WTC11 (cell line): Measurements from ENCODE around the gene GPC6. TPM values are rescaled to one million over a fixed set of nuclear protein-coding genes. Genes with fewer than 3 reads are reported as not detected.

Experiments used
- ATAC-seq: fragments of 200-7000 bp; cut with Tn5 transposase; 2 replicates; pipeline ENCODE4 v1.10.0; 2021; ENCODE audit warnings: mild to moderate bottlenecking, moderate library complexity
- CTCF ChIA-PET: fragments of 300-600 bp; sonication (Branson Sonifier 250); formaldehyde crosslinking; loops from one replicate; lab custom pipeline; 2021; ENCODE audit warnings: antibody characterized with exemption; lab: Charles Lee
- POLR2A ChIA-PET: fragments of 350-600 bp; sonication (Branson Sonifier 250); formaldehyde crosslinking; loops from one replicate; lab custom pipeline; 2021; ENCODE audit warnings: antibody characterized with exemption; lab: Charles Lee
- DNase-seq: peaks from one replicate; pipeline ENCODE4 v3.0.0; 2021; ENCODE audit warnings: low spot score
- H3K27ac Mint-ChIP-seq: 2 replicates; pipeline ENCODE4 v1.8.0; 2021; ENCODE audit warnings: mixed read lengths
- H3K27me3 Mint-ChIP-seq: 2 replicates; pipeline ENCODE4 v1.8.0; 2021; ENCODE audit warnings: low read depth, mild to moderate bottlenecking, moderate library complexity, mixed read lengths
- H3K36me3 Mint-ChIP-seq: 2 replicates; pipeline ENCODE4 v1.8.0; 2021; ENCODE audit warnings: mixed read lengths
- H3K4me1 Mint-ChIP-seq: 2 replicates; pipeline ENCODE4 v1.8.0; 2022; ENCODE audit warnings: mixed read lengths
- H3K4me3 Mint-ChIP-seq: 2 replicates; pipeline ENCODE4 v1.8.0; 2021; ENCODE audit warnings: mild to moderate bottlenecking, moderate library complexity, mixed read lengths
- H3K9me3 Mint-ChIP-seq: 2 replicates; pipeline ENCODE4 v1.8.0; 2021; ENCODE audit warnings: mixed read lengths
- ARID4B ChIP-seq: sonication (generic); formaldehyde crosslinking; IDR thresholded peaks from 2 replicates; pipeline ENCODE4 v1.8.0; 2023; ENCODE audit warnings: missing genetic modification reagents, mild to moderate bottlenecking, borderline replicate concordance
- ATF1 ChIP-seq: sonication (generic); formaldehyde crosslinking; IDR thresholded peaks from 2 replicates; pipeline ENCODE4 v1.8.1; 2023; ENCODE audit warnings: mild to moderate bottlenecking, moderate library complexity, missing genetic modification reagents
- ATF3 ChIP-seq: sonication (generic); formaldehyde crosslinking; conservative IDR thresholded peaks from 2 replicates; pipeline ENCODE4 v1.8.1; 2022; ENCODE audit warnings: mild to moderate bottlenecking, missing genetic modification reagents
- E2F1 ChIP-seq: sonication (generic); formaldehyde crosslinking; IDR thresholded peaks from 2 replicates; pipeline ENCODE4 v1.8.0; 2022; ENCODE audit warnings: mild to moderate bottlenecking, missing genetic modification reagents
- E2F4 ChIP-seq: sonication (generic); formaldehyde crosslinking; IDR thresholded peaks from 2 replicates; pipeline ENCODE4 v1.8.1; 2022; ENCODE audit warnings: low read depth, mild to moderate bottlenecking, moderate library complexity, missing genetic modification reagents, borderline replicate concordance
- ERG ChIP-seq: fragments of 250-450 bp; sonication (Bioruptor Pico); IDR thresholded peaks from 2 replicates; pipeline ENCODE4 v1.8.0; 2021; ENCODE audit warnings: mild to moderate bottlenecking
- ESRRA ChIP-seq: sonication (generic); formaldehyde crosslinking; IDR thresholded peaks from 2 replicates; pipeline ENCODE4 v1.8.1; 2022; ENCODE audit warnings: mild to moderate bottlenecking, missing genetic modification reagents, borderline replicate concordance
- FOXP1 ChIP-seq: sonication (generic); formaldehyde crosslinking; IDR thresholded peaks from 2 replicates; pipeline ENCODE4 v1.8.0; 2022; ENCODE audit warnings: missing genetic modification reagents, mild to moderate bottlenecking, moderate library complexity, borderline replicate concordance
- FOXP4 ChIP-seq: sonication (generic); formaldehyde crosslinking; IDR thresholded peaks from 2 replicates; pipeline ENCODE4 v1.8.0; 2022; ENCODE audit warnings: mild to moderate bottlenecking, missing genetic modification reagents
- IRF1 ChIP-seq: sonication (generic); formaldehyde crosslinking; IDR thresholded peaks from 2 replicates; pipeline ENCODE4 v1.8.0; 2023; ENCODE audit warnings: missing genetic modification reagents
- KAT7 ChIP-seq: sonication (generic); formaldehyde crosslinking; IDR thresholded peaks from 2 replicates; pipeline ENCODE4 v1.8.1; 2023; ENCODE audit warnings: missing genetic modification reagents, mild to moderate bottlenecking, borderline replicate concordance
- NFE2L1 ChIP-seq: sonication (generic); formaldehyde crosslinking; IDR thresholded peaks from 2 replicates; pipeline ENCODE4 v1.8.1; 2023; ENCODE audit warnings: missing genetic modification reagents
- NR3C1 ChIP-seq: sonication (generic); formaldehyde crosslinking; conservative IDR thresholded peaks from 2 replicates; pipeline ENCODE4 v1.8.1; 2023; ENCODE audit warnings: low read depth, mild to moderate bottlenecking, missing genetic modification reagents
- TEAD4 ChIP-seq: sonication (generic); formaldehyde crosslinking; IDR thresholded peaks from 2 replicates; pipeline ENCODE4 v1.8.0; 2022; ENCODE audit warnings: mild to moderate bottlenecking, missing genetic modification reagents
- ZMAT4 ChIP-seq: fragments of 250-450 bp; sonication (Bioruptor Pico); IDR thresholded peaks from 2 replicates; pipeline ENCODE4 v1.9.0; 2021; ENCODE audit warnings: mild to moderate bottlenecking
- ZNF138 ChIP-seq: sonication (generic); formaldehyde crosslinking; conservative IDR thresholded peaks from 2 replicates; pipeline ENCODE4 v1.8.1; 2022; ENCODE audit warnings: mild to moderate bottlenecking, moderate library complexity, missing genetic modification reagents
- ZNF232 ChIP-seq: sonication (generic); formaldehyde crosslinking; IDR thresholded peaks from 2 replicates; pipeline ENCODE4 v1.8.0; 2022; ENCODE audit warnings: mild to moderate bottlenecking, missing genetic modification reagents
- ZNF281 ChIP-seq: sonication (generic); formaldehyde crosslinking; IDR thresholded peaks from 2 replicates; pipeline ENCODE4 v1.8.0; 2023; ENCODE audit warnings: mild to moderate bottlenecking, missing genetic modification reagents
- ZNF423 ChIP-seq: fragments of 250-450 bp; sonication (Bioruptor Pico); IDR thresholded peaks from 2 replicates; pipeline ENCODE4 v2.1.2; 2022; ENCODE audit warnings: mild to moderate bottlenecking, moderate library complexity
- ZNF671 ChIP-seq: fragments of 250-450 bp; sonication (Bioruptor Pico); IDR thresholded peaks from 2 replicates; pipeline ENCODE4 v1.8.0; 2021; ENCODE audit warnings: mild to moderate bottlenecking
- total RNA-seq: library from RNA; stranded (reverse); gene quantifications from 3 replicates; pipeline ENCODE4 v1.2.3, GENCODE V29; 2021

The GPC6 gene
- total RNA-seq, 1 experiment from 2014 or later, result 19.5 TPM

GRCh38 chr13:94268661-94269060 is 1042.1 kb downstream of the GPC6 start:
- H3K4me1 Mint-ChIP-seq, result peaks cover 2% of the 10 kb centered on the region; the same call in 1 of the 2 replicates
- no peaks in the 10 kb centered on the region; the same call in 1 of the 2 replicates for H3K27me3 Mint-ChIP-seq
- H3K27ac Mint-ChIP-seq, result no peak overlapping the region
- POLR2A ChIA-PET, result no interaction called here
- H3K9me3 Mint-ChIP-seq, result peaks cover 11% of the 10 kb centered on the region; the same call in 1 of the 2 replicates
- CTCF ChIA-PET, result interaction anchor here (0.9 kb wide), 1 partner anchor 148 kb away, joined by 4 read pairs; no protein-coding TSS in a partner anchor
- ATAC-seq (no peak), DNase-seq (no peak)
- TF ChIP-seq FOXP1 (CRISPR knock-in tag) (no peak), ZNF232 (CRISPR knock-in tag) (no peak), ARID4B (CRISPR knock-in tag) (no peak), ATF1 (no peak), KAT7 (no peak), ZMAT4 (no peak), ERG (no peak), NFE2L1 (CRISPR knock-in tag) (no peak), TEAD4 (CRISPR knock-in tag) (no peak), ZNF138 (CRISPR knock-in tag) (no peak)
- no peaks in the 10 kb centered on the region for H3K36me3 Mint-ChIP-seq
- H3K4me3 Mint-ChIP-seq, result no peak overlapping the region

GRCh38 chr13:94269557-94269956 is 1043.0 kb downstream of the GPC6 start:
- Mint-ChIP-seq H3K36me3 (no peaks in the 10 kb centered on the region), H3K4me3 (no peak overlapping the region), H3K27ac (no peak overlapping the region), H3K27me3 (no peaks in the 10 kb centered on the region; the same call in 1 of the 2 replicates), H3K9me3 (peaks cover 11% of the 10 kb centered on the region; the same call in 1 of the 2 replicates), H3K4me1 (peaks cover 2% of the 10 kb centered on the region; the same call in 1 of the 2 replicates)
- ATAC-seq (no peak), DNase-seq (no peak)
- ChIA-PET POLR2A (no interaction called here), CTCF (interaction anchor here (0.9 kb wide), 1 partner anchor 147 kb away, joined by 4 read pairs; no protein-coding TSS in a partner anchor)
- TF ChIP-seq ZNF423 (no peak), FOXP4 (CRISPR knock-in tag) (no peak), ATF3 (CRISPR knock-in tag) (no peak), ZNF281 (CRISPR knock-in tag) (no peak), ESRRA (CRISPR knock-in tag) (no peak), NR3C1 (CRISPR knock-in tag) (no peak), E2F1 (CRISPR knock-in tag) (no peak), E2F4 (CRISPR knock-in tag) (no peak), ZNF671 (CRISPR knock-in tag) (no peak), IRF1 (CRISPR knock-in tag) (no peak)
